GM12878 (cell line): ENCODE results near the gene GNAT3. TPM values are rescaled to one million over a fixed set of nuclear protein-coding genes. Genes with fewer than 3 reads are reported as not detected.

Experiments
- ATAC-seq: fragments of 200-7000 bp; cut with Tn5 transposase; 3 replicates; pipeline ENCODE4 v1.9.1; 2020; ENCODE audit warnings: mild to moderate bottlenecking, moderate library complexity
- BruUV-seq: library from RNA; stranded (reverse); fragments of 400-500 nt; replicated peaks from 2 replicates; lab custom pipeline; 2021; lab: Mats Ljungman, UMichigan
- CTCF ChIA-PET: fragments of 300-600 bp; sonication (Branson Sonifier 250); formaldehyde crosslinking; extraction: SDS; loops from one replicate; lab custom pipeline; 2021; ENCODE audit warnings: inconsistent platforms; lab: Yijun Ruan, JAX
- POLR2A ChIA-PET: fragments of 350-600 bp; formaldehyde crosslinking; extraction: SDS; loops from one replicate; lab custom pipeline; 2021; ENCODE audit warnings: inconsistent platforms; lab: Charles Lee
- RAD21 ChIA-PET: fragments of 300-600 bp; sonication (Branson Sonifier 250); formaldehyde crosslinking; loops from one replicate; lab custom pipeline; 2023; ENCODE audit warnings: antibody characterized with exemption; ENCODE audit not compliant: unreplicated experiment; lab: Charles Lee
- SMC1A ChIA-PET: fragments of 300-600 bp; sonication (Branson Sonifier 250); formaldehyde crosslinking; loops from one replicate; lab custom pipeline; 2023; ENCODE audit not compliant: unreplicated experiment, uncharacterized antibody; lab: Charles Lee
- DNase-seq: peaks from one replicate; pipeline ENCODE4 v3.0.0-alpha.2; 2011; ENCODE audit warnings: low read depth, low spot score
- FAIRE-seq: peaks from 3 replicates; lab custom pipeline; 2011; peaks lifted over from hg19 to GRCh38; lab: Jason Lieb, UNC
- H2AFZ ChIP-seq: 2 replicates; pipeline ENCODE4 v1.6.0; 2011; ENCODE audit warnings: low read depth, low read length, control low read depth; ENCODE audit not compliant: control insufficient read depth
- H3K27ac ChIP-seq: 2 replicates; pipeline ENCODE4 v1.5.1; 2011; ENCODE audit warnings: control low read depth; ENCODE audit not compliant: control insufficient read depth, insufficient read depth
- H3K27me3 ChIP-seq, 2 experiments: replicated peaks in 1 of 2; 2 replicates each; pipeline versions ENCODE4 v1.6.0 to v1.6.1; 2011; ENCODE audit warnings: low read length in 1 of 2; ENCODE audit not compliant: control insufficient read depth in 2 of 2, insufficient read depth in 2 of 2
- H3K36me3 ChIP-seq, 2 experiments: 2 replicates each; pipeline ENCODE4 v1.5.1; 2011; ENCODE audit warnings: low read length in 1 of 2; ENCODE audit not compliant: control insufficient read depth in 2 of 2, insufficient read depth in 2 of 2
- H3K4me1 ChIP-seq: 2 replicates; pipeline ENCODE4 v1.6.1; 2011; ENCODE audit warnings: mild to moderate bottlenecking, low read length, moderate library complexity, mixed read lengths; ENCODE audit not compliant: control insufficient read depth, insufficient read depth
- H3K4me2 ChIP-seq: 2 replicates; pipeline ENCODE4 v1.6.0; 2011; ENCODE audit warnings: control low read depth; ENCODE audit not compliant: control insufficient read depth, insufficient read depth
- H3K4me3 ChIP-seq: fragments of 200-600 bp; sonication (generic); 2 replicates; pipeline ENCODE4 v1.5.1; 2016
- H3K79me2 ChIP-seq: 2 replicates; pipeline ENCODE4 v1.6.0; 2011; ENCODE audit warnings: low read length; ENCODE audit not compliant: control insufficient read depth, insufficient read depth
- H3K9ac ChIP-seq: 2 replicates; pipeline ENCODE4 v1.8.0; 2011; ENCODE audit warnings: low read length, control low read depth, mixed read lengths; ENCODE audit not compliant: control insufficient read depth, insufficient read depth
- H3K9me3 ChIP-seq: replicated peaks from 3 replicates; pipeline ENCODE4 v1.5.1; 2011; ENCODE audit warnings: mild to moderate bottlenecking, low read length; ENCODE audit not compliant: control insufficient read depth, insufficient read depth
- H4K20me1 ChIP-seq: 2 replicates; pipeline ENCODE4 v1.6.0; 2011; ENCODE audit not compliant: control insufficient read depth, insufficient read depth
- CBX3 ChIP-seq: fragments of 200-600 bp; sonication (generic); IDR thresholded peaks from 2 replicates; pipeline ENCODE4 v1.6.1; 2016; ENCODE audit warnings: low read depth, borderline replicate concordance
- CBX5 ChIP-seq: sonication (generic); IDR thresholded peaks from 2 replicates; pipeline ENCODE4 v1.6.1; 2016; ENCODE audit warnings: low read depth, moderate library complexity, mild to moderate bottlenecking, inconsistent platforms
- CREB1 ChIP-seq: IDR thresholded peaks from 2 replicates; pipeline ENCODE4 v1.6.1; 2012; ENCODE audit warnings: low read depth, mild to moderate bottlenecking, inconsistent platforms
- ESRRA ChIP-seq: IDR thresholded peaks from 2 replicates; pipeline ENCODE4 v1.6.1; 2012; ENCODE audit warnings: mild to moderate bottlenecking, low read length, improper control_type of control experiment
- MYC ChIP-seq: IDR thresholded peaks from 2 replicates; pipeline ENCODE4 v1.6.1; 2011; ENCODE audit warnings: mild to moderate bottlenecking, low read length, moderate library complexity, inconsistent platforms; ENCODE audit not compliant: insufficient read depth, insufficient replicate concordance, insufficient read length, severe bottlenecking
- NRF1 ChIP-seq: conservative IDR thresholded peaks from 2 replicates; pipeline ENCODE4 v1.6.1; 2011; ENCODE audit warnings: mild to moderate bottlenecking, low read depth, low read length, improper control_type of control experiment
- WGBS: methylation state at CpG from one replicate; pipeline ENCODE4 v1.1.6; 2016; ENCODE audit warnings: low lambda C conversion rate; ENCODE audit not compliant: insufficient replicate concordance, insufficient coverage; ENCODE audit errors: missing lambda C conversion rate; 5-methylcytosine and 5-hydroxymethylcytosine counted together
- in situ Hi-C: fragments of 300-500 bp; cut with MboI; formaldehyde crosslinking; loops from 9 replicates; pipeline ENCODE4 v1.14.3; 2018; ENCODE audit warnings: mixed read lengths
- intact Hi-C: fragments of 100-400 bp; cut with micrococcal nuclease; formaldehyde crosslinking; loops from one replicate; pipeline ENCODE4 v1.14.2; 2022; ENCODE audit not compliant: unreplicated experiment
- polyA plus RNA-seq, 11 experiments: library from polyadenylated mRNA; depleted of rRNA in 4 of 11; unstranded in 6 of 11; stranded (reverse) in 5 of 11; fragments of >200 nt; fragmentation: Nextera tagmentation in 4 of 11; fragmentation: Illumina TruSeq in 1 of 11; extraction: Ambion mirVana in 4 of 11; extraction: Trizol in 1 of 11; gene quantifications; 1 replicate in 1 of 11; 2 replicates in 10 of 11; pipeline versions ENCODE4 v1.2.1 to v1.2.3, GENCODE V29; 2011 to 2016; ENCODE audit warnings: inconsistent platforms in 2 of 11, missing spikeins in 2 of 11, low read depth in 1 of 11
- total RNA-seq, 4 experiments: library from RNA; depleted of rRNA in 3 of 4; stranded (reverse); fragments of >200 nt in 3 of 4; fragmentation: Illumina TruSeq in 1 of 4; extraction: Trizol in 1 of 4; gene quantifications; 2 replicates each; pipeline versions ENCODE4 v1.2.1 to v1.2.3, GENCODE V29; 2013 to 2021

GNAT3 gene
- total and polyA plus RNA-seq, 10 of the 15 experiments (the other 5 are each of a cell fraction or from before 2014, with no cell fraction given), result 1.7 to 8.3 (median 5.8) TPM; not detected in 1

GRCh38 chr7:80459776-80460510, 51.9 kb downstream of the GNAT3 start:
- no peak overlapping the region for H3K27ac ChIP-seq
- ATAC-seq, result no peak
- POLR2A ChIA-PET, result no interaction called here
- H3K4me3 ChIP-seq, result no peak overlapping the region
- CTCF ChIA-PET, result interaction anchor here (1.0 to 1.7 kb wide), 2 partner anchors 31 to 400 kb away, joined by 3 to 5 read pairs; no protein-coding TSS in a partner anchor
- H4K20me1 ChIP-seq, result no peaks in the 10 kb centered on the region
- SMC1A ChIA-PET, result no interaction called here
- RAD21 ChIA-PET, result no interaction called here
- 23% methylated on average over 4 of the region's 4 CpGs for WGBS
- DNase-seq, result no peak
- in situ Hi-C loops (no loop called here), intact Hi-C loops (no loop called here)
- BruUV-seq, result no TSS peak
- H3K79me2 ChIP-seq, result no peaks in the 10 kb centered on the region
- no peaks in the 10 kb centered on the region for H3K4me1 ChIP-seq
- no peak for FAIRE-seq
- no peak overlapping the region for H3K9ac ChIP-seq
- no peaks in the 10 kb centered on the region for H3K27me3 ChIP-seq
- no peaks in the 10 kb centered on the region for H3K36me3 ChIP-seq
- H3K9me3 ChIP-seq, result no peaks in the 10 kb centered on the region
- TF ChIP-seq CBX5, result no peak
- H2AFZ ChIP-seq, result no peak overlapping the region
- no peak overlapping the region for H3K4me2 ChIP-seq

- intact Hi-C loops (no loop called here), in situ Hi-C loops (no loop called here)
- Histone ChIP-seq H3K4me2 (no peak overlapping the region), H3K4me3 (no peak overlapping the region), H3K9me3 (no peaks in the 10 kb centered on the region), H2AFZ (no peak overlapping the region), H3K27ac (no peak overlapping the region), H3K36me3 (no peaks in the 10 kb centered on the region), H3K27me3 (no peaks in the 10 kb centered on the region), H3K79me2 (no peaks in the 10 kb centered on the region), H3K4me1 (no peaks in the 10 kb centered on the region), H3K9ac (no peak overlapping the region), H4K20me1 (no peaks in the 10 kb centered on the region)
- no peak for FAIRE-seq
- RAD21 ChIA-PET, result interaction anchor here (0.5 kb wide), 1 partner anchor 564 kb away, joined by 3 read pairs; no protein-coding TSS in a partner anchor
- TF ChIP-seq CBX3, result no peak
- TF ChIP-seq MYC, result no peak
- TF ChIP-seq ESRRA, result no peak
- no peak for TF ChIP-seq NRF1
- no peak for TF ChIP-seq CREB1
- DNase-seq, result no peak
- peak; percentile 48; the same call in 1 of the 3 replicates for ATAC-seq
- 23% methylated on average over 6 of the region's 6 CpGs for WGBS
- POLR2A ChIA-PET, result no interaction called here
- CTCF ChIA-PET, result interaction anchor here (1.0 to 1.7 kb wide), 2 partner anchors 30 to 399 kb away, joined by 3 to 5 read pairs; no protein-coding TSS in a partner anchor
- no TSS peak for BruUV-seq
- SMC1A ChIA-PET, result interaction anchor here (0.6 to 1.4 kb wide), 3 partner anchors 13 to 183 kb away, joined by 3 read pairs; no protein-coding TSS in a partner anchor
Measured at GRCh38 chr7:80458822-80459725, 52.8 kb downstream of the GNAT3 start.
